HL-60/S4 treated with phorbol 12-myristate 13-acetate at 8.2 ng/mL for 4 days and 3 days (cell line): ENCODE data around the gene TTF1.

Experiments
- in situ Hi-C: fragments of 300-500 bp; cut with MboI; formaldehyde crosslinking; loops from 2 replicates; pipeline ENCODE4 v1.15.0; 2022; ENCODE audit warnings: low sequenced_read_pairs

Gene TTF1, protein sequence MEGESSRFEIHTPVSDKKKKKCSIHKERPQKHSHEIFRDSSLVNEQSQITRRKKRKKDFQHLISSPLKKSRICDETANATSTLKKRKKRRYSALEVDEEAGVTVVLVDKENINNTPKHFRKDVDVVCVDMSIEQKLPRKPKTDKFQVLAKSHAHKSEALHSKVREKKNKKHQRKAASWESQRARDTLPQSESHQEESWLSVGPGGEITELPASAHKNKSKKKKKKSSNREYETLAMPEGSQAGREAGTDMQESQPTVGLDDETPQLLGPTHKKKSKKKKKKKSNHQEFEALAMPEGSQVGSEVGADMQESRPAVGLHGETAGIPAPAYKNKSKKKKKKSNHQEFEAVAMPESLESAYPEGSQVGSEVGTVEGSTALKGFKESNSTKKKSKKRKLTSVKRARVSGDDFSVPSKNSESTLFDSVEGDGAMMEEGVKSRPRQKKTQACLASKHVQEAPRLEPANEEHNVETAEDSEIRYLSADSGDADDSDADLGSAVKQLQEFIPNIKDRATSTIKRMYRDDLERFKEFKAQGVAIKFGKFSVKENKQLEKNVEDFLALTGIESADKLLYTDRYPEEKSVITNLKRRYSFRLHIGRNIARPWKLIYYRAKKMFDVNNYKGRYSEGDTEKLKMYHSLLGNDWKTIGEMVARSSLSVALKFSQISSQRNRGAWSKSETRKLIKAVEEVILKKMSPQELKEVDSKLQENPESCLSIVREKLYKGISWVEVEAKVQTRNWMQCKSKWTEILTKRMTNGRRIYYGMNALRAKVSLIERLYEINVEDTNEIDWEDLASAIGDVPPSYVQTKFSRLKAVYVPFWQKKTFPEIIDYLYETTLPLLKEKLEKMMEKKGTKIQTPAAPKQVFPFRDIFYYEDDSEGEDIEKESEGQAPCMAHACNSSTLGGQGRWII

DNA sequence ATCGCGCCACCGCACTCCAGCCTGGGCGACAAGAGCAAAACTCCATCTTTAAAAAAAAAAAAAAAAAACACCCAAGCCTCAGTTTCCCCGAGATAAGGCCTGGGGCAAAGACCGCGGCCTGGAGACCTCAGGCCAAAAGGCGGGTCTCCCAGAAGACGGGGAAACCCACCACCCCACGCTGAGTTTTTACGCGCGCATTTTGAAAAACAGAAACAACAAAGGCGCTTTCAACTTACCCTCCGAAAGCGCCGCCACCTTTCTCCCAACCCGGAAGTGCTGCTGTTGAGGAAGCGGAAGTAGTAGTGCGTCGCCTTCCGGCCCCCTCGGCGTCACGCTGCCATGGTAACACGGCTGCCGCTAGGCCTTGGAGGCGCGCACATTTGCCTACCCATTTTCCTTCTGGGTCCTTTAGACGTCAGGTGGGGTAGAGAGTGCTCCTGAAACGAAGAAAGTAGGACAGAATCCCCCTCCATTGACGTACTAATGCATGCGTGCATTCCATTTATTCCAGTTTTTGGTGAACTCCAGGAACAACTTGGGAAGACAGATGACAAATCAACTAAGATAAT lies at the start of gene TTF1:
TTF1 (minus strand) TSS at position 287 of the 569 bp plus-strand sequence. CDS start 4,019 bp downstream, outside the sequence.
- in situ Hi-C loops = no loop called here

DNA sequence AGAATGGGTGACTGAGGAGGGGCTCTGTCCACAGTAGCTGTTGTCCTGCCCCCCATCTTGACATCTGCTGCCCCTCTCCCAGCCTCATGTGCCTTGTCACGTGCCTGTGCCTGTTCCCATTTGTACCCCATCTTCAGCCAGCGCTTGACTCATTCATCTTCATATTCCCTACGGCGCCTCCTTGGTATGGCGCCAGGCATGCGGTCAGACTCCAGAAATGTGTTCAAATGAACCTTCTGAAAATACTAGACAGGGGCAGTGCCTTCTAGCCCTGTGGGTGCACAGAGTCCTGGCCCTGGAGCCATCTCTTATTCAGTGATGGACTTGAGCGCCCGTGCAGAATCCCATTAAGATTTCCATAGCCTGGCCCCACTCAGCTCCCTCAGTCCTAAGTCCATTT lies 49.6 kb upstream of the TTF1 start:
- in situ Hi-C loops = no loop called here

DNA sequence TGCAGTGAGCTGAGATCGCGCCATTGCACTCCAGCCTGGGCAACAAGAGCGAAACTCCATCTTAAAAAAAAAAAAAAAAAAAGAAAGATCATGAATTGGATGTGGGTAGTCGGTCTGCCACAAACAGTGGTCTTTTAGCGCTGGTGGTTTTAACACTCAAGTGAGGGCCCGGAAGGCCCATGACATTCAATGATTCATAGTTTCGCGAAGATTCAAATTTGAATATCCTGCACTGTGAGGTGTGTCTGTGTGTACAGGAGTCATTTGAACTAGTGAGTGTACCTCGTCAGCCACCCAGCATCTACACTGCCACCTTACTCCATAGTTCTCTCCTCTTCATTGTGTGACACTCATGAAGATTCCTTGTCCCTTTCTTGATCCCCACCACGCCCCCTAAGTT lies 44.6 kb upstream of the TTF1 start:
- in situ Hi-C loops = no loop called here

DNA sequence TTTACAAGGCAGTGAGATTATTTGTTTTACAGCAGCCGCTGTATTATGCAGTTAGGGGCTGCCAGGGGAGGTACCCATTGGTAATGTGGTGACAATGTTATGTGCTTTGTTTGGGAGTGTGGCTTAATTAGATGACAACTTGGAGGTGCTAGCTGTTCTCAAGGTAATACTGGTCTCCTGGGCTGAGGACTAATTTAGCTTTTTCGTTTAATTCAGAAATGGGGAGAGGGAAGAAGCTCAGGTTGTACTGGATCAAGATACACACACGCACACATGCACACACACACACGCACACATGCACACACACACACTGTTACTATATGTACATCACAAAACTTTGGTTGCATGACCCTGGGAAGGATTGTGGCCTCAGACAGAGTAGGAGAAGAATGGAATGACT lies 41.3 kb upstream of the TTF1 start:
- in situ Hi-C loops = no loop called here

DNA sequence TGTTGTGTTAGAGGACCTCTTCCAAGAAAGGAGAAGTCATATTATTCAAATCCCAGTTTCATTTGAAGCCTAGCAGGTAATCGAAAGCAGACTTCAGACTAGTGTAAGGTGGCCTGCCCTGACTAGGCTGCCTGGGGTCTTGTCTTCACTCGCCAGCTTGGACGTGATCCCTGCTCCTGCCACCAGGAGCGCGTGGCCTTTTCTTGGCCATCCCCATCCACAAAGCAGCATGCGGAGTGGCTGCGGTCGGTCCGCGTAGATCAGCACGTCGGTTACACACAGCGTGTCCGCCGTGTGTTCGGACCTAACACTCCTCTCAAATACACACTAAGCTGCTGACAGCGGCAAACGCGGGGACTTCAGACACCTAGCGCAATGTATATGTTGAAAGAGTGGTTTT lies 40.7 kb upstream of the TTF1 start:
- in situ Hi-C loops = no loop called here

DNA sequence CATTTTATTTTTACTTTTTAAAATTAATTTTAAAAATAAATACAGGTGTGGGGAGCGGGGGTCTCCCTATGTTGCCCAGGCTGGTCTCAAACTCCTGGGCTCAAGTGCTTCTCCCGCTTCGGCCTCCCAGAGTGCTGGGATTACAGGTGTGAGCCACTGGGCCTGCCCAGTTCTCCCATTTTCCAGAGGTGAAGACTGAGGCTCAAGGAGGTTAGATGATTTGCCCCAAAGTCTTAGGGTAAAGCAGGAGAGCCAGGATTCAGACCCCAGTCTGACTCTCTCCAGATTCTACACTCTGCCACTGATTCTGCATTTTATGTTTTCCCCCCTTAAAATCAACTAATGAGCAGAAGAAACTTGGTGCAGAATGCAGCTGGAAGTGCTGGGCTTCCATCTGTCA lies 40.2 kb upstream of the TTF1 start:
- in situ Hi-C loops = no loop called here

DNA sequence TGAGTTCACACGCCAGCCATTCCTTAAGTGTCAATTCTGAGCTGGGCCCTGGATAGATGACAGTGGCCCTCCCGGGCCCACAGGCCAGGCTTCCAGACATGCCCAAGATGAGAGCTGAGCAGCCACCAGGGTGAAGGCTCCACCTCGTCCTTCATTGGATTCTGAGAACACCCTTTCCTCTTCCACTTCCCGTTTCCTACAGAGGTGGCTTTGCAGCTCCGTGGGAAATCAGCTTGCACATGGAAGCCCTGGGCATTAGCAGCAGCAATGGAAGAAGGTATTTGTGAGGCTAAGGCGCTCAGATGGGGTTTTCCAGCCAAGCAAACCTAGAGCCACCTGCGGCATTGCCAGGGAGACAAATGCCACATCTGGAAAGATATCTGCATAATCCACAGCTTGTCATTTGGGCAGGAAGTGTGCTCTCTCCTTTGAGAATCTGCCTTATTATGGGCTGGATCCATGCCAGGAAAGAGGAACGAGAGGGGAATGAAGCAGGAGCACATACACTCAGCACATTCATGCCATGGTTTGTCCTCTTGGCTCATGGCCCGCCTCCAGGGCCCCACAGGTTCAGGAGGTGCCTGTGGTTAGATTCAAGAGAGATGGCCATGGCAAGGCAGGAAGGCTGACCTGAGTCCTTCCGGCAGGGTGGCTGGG lies 37.4 kb upstream of the TTF1 start:
- in situ Hi-C loops = no loop called here

DNA sequence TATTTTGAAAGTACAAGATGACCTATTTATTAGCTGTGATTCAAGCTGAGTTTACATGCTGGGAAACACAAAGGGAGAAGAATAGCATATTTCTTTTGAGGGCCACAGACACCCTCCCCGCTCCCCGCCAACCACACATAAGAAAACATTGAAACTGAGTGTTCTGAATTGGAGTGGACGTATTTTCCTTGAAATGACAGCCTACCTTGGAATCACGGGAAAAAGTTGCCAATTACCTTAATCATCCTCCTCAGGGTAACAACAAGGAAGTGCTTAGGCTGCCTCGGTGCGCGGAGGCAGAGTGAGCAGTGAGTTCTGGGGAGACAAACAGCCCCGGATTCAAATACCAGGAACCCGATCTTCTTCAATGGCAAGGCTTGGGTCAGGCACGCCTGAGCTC lies 34.8 kb upstream of the TTF1 start:
- in situ Hi-C loops = no loop called here

DNA sequence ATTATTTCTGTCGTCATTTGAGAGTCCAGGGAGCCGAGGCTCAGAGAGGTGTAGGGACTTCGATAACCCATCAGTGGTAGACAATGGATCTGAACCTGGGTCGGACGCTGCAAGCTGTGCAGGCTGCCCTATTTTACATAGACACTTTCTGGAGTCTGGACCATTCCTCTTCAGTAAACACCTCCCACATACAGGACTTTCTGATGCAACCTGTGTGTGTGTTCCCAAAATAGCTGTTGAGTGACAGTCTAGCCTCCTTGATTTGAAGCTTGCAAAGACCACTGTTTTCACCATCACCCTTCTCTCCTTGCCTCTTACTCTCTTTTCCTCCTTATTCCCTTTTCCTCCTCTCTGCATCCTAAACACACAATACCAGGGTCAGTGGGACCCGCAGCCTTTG lies 34.1 kb upstream of the TTF1 start:
- in situ Hi-C loops = no loop called here

DNA sequence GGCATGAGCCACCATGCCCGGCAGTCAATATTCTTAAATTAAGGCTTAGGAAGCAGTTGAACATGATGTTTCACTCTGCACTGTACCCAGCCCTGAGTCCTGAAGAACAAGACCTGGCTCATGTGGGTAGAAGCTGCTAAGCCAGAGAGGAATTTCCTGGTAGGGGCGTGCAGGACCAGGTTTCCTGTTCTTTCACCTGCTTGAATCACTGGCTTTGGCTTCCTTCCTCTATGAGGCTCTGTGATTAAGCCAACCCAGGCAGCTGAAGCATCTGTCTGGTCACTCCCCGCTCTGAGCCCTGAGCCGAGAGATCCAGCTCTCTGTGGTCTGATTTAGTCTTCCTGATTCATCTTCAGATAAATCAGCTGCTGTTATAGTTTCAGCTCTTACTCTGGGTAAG lies 32.5 kb upstream of the TTF1 start:
- in situ Hi-C loops = no loop called here

DNA sequence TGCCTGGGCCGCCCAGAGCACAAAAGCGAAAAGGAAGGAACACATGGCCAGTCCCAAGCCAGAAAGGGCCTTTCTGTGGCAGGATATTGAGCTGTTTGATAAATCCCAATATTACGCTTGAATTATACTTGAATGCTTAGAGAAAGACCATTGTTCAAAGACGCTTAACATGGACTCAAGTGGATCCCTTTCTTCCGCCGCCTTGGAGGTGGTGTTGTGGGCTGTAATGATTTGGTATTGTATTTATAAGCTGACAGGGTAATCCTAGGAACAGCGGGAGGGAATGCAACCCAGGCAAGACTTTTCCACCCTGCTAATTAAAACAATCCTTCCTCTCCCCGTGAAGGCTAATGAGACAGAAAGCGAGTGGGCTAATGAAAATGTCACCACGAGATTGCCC lies 28.2 kb upstream of the TTF1 start:
- in situ Hi-C loops = no loop called here

DNA sequence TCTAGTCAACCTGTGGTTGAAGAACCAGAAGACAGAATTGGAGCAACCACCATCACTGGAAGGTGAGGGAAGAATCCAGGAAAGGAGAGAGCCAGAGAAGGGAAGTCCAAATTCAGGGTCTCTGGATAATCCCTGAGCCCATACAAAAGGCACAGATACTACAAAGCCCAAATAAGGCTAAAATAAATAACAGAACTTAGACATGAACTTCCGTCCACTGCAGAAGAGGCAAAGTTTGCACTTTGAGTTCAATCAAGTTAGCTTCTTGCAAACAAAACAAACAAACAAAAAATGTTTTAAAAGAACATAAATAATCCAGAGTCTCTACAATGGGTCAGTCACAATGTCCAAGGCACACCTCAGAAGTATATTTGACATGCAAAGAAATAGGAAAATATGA lies 24.4 kb upstream of the TTF1 start:
- in situ Hi-C loops = no loop called here

DNA sequence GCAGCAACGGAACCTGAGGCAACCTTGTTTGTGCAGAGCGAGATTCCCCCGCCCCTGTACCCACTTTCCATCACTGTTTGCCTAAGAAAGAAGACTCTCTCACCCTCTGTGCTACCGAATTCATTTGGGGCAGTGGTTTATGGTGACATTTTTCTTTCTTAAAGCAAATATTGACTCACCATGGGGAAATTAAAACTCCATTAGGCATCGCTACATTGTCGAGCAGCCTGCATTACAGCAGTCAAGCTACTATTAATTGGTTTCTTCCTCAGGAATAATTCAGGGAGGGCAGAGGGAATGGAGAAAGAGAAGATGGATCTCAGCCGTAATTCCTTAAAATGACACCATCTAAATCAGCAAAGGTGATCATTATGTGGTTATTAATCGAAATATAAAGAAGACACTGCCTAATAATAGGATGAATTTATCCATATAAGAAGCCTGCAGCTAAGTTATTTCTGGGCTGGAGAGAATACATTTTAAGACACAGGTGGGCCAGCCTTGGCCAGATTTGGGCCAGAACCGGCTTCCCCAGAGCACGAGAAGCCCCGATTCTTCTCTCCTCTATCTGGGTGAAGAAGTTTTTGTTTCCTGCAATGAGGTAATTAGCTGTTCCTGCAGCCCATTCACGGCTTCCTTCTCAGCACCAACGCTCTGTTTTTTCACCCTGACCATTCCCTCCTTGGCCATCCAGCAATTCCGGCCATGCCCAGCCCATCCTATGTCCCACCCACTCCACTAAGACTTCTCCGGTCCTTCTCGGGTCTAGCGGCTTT lies 20.2 kb upstream of the TTF1 start:
- in situ Hi-C loops = no loop called here

DNA sequence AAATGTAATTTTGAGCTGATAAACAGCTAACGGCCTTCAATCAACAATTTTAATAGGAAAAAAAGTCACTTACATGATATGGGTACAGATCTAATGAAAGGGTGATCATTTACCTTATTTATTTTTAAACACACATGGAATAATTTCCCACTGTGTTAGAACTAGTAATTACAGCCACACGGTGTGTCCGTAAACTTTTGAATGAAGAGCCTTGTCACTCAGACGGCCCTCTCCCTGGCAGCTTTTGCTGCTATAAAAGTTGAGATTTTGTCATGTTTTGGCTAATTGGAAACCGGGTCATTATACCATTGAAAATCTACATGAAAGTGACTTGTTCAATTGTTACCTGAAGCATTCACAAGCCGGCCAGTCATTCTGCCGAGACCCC lies 19.0 kb upstream of the TTF1 start:
- in situ Hi-C loops = no loop called here

DNA sequence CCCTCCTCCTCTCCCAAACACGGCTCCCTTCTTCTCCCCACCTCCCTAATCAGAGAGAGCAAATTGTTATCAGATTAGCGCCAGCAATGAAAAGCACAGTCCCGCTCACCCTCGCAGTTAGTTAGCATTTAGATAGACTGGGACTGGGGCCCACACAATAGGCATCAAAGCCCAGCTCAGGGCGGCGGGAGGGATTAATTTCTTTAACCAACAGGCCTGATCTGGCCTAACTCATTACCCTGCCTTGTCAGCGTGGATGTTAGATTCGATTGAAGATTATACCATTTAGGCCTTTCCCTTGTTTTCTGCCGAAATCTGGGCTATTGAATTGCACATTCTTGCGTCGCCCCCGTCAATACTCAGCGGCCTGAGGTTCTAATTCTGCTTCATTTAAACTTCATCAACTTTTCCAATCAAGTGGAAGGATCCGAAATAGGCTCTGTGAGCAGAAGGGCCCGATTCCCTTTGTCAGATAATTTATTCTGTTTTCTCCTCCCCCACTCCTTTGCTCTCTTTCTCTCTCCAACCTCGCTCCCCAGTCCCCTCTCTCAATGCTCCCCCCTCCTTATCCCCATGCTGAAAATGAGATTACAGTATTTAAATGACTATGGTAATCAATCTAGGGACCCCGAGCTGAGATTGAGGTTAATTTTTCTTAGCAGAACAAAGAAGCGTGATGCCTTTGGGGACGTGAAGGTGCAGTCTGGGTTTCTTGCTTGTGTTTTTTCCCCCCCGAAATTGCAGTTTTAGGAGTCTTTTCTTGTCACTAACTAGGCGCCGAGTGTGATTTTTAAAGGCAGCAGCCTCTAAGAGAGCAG lies 18.4 kb upstream of the TTF1 start:
- in situ Hi-C loops = no loop called here

DNA sequence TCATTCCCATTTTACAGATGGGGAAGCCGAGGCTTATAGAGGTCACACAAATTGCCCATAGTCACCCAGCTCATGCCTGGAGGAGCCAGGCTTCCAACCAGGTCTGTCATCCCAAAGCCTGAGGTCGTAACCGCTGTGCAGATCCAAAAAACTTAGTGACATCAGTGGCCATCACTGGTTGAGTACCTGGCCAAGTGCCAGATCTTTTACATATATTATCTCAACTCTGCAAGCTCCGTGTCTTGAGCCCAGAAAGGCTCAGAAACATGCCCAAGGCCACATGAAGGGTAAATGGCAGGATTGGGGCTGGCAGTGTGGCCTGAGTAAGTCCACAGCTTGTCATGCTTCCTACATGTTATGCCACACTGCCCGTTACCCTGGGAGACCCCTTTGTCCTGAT lies 16.9 kb upstream of the TTF1 start:
- in situ Hi-C loops = no loop called here

DNA sequence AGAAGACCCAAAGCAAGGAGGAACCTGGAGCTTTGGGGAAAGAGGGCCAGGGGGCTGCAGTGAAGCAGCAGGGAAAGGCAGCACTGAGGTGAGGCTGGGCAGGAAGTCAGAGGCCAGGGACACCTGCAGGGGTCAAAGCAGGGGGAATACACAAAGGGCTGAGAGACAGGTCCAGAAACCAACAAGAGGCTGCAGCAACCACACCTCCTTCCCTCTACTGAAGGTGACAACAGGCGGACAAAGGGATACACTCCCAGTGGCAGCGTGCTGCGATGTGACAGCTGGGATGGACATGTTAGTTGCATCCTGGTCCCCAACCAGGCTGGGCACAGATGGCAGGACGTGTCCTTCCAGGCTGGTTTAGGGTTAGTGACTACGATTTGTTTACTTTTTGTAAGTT lies 15.9 kb upstream of the TTF1 start:
- in situ Hi-C loops = no loop called here

DNA sequence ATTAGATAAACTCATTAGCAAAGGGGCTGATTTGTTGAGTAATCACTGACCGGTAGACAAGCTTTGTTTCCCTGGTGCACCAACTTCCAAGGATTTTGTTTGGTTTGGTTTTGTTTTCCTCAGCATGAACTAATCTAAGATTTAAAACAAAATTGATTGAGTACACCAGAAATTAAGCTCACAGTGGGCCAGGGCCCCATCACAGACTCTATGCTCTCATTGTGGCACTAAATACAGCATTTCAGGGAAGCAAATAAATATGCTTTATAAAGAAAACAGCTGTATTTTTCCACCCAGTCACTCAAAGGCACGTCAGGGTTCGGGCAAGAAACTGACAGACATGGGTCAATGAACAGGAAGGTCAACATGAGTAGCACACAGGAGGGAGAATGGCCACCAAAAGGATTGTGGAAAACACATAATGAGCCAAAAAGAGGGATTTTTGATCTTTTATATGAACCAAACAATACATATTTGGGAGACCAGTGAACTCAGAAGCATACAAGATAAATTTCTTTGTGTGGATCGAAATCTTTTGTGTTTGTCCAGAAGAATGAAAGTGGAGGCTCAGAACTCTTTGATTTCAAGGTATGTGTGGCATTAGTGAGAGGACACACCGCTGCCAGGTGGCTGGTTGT lies 12.2 kb upstream of the TTF1 start:
- in situ Hi-C loops = no loop called here

DNA sequence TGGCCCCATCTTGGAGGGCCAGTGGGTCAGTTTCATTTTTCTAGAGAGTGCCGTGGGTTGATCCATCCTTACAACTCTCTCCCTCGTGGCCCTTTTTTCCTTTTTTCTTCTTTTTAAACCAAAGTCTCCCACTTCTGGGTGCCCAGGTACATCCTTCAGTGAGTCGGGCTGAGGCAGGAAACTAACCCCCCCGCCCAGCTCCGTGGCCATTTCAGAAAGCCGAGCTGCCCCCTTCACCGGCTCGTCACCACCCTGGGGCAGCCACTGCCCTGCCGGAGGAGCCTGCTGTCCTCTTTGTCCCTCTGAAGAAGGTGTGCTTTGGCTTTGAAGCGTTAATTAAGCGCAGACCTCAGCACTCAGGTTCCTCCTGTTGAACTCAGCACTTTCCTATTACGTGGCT lies 8.5 kb upstream of the TTF1 start:
- in situ Hi-C loops = no loop called here
